ENCODE data around the gene DACT2.
"Not testable (repeated sequence)": the region's sequence is repeated elsewhere in the genome, so short reads cannot be mapped to it uniquely, and the experiment has no call there.

The DACT2 gene, protein sequence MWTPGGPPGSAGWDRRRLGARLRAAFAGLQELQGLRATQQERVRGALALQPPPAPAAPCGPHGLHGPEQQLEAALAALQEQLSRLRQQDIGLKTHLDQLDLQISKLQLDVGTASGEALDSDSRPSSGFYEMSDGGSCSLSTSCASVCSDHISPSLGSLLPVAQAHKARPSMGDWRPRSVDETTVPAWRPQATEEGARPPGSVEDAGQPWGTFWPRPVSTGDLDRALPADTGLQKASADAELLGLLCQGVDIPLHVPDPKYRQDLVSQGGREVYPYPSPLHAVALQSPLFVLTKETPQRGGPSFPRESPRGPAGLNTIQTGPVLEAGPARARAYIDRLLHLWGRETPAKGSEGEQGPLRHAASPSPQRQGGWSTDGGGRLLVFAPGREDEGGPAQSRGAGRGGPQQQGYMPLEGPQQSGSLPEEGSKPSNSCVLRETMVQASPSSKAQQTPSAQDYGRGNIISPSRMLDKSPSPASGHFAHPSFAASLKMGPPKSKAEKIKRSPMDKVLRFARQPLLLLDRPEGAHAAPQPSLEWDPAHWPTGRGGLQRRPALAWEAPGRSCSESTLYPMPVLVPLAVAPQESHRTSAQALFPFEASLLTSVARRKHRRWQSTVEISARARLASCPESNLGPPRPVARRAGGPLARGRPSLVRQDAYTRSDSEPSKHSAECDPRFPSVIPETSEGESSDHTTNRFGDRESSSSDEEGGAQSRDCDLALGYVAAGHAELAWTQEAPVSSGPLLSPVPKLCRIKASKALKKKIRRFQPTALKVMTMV

DNA sequence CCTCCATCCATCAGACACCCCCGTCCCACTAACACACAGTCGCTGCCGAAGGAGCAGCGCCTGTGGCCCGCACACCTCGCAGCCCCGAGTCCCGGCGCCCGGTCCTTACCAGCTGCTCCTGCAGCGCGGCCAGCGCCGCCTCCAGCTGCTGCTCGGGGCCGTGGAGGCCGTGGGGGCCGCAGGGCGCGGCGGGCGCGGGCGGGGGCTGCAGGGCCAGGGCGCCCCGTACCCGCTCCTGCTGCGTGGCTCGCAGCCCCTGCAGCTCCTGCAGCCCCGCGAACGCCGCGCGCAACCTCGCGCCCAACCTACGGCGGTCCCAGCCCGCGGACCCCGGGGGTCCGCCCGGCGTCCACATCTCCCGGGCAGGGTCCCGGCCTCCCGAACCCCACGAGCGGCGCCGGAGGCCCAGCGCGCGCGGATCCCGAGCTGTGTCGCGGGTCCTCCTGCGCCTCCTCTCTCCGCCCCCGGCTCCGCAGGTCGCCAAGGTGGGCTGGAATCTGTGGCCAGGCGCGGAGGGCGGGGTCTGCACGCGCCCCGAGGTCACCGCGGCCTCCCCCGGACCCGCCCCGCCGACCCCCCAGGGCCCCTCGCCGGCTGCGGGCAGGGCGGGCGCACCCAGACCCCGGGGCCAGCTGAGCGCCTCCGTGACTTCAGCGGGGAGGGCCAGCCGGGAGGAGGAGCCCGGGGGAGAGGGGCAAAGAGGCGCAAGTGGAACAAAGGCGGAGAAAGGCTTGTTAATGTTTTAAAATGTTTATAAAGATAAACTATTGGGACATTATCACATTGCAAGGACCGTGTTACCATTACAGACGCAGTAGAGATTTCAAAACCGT is at the start of gene DACT2:
Gene DACT2, minus strand, starts transcription at position 499 of the 833 bp plus-strand sequence. Its CDS starts 144 bp downstream, at position 355.
- no peak for FAIRE-seq
- no peak for DNase-seq (ENCODE audit: low spot score)

DNA sequence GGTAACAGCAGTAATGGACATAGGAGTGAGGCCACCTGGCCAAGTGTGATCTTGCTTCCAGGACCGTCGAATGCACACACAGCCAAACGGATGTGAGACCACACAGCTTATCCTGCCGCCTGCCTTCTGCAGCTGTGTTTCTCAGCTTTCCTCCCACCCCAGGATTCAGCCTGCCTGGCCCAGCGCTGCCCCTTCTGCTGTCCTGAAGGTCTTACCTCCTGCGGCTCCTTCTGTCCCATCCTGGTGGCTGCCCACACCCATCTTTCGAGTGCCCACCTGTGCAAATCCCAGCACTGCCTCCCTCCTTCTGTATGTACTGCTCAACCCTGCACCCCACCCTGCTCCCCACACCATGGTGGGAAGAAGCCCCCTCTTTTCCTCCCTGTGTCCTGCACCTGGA is 49.4 kb upstream of the DACT2 start:
- no peak for FAIRE-seq

DNA sequence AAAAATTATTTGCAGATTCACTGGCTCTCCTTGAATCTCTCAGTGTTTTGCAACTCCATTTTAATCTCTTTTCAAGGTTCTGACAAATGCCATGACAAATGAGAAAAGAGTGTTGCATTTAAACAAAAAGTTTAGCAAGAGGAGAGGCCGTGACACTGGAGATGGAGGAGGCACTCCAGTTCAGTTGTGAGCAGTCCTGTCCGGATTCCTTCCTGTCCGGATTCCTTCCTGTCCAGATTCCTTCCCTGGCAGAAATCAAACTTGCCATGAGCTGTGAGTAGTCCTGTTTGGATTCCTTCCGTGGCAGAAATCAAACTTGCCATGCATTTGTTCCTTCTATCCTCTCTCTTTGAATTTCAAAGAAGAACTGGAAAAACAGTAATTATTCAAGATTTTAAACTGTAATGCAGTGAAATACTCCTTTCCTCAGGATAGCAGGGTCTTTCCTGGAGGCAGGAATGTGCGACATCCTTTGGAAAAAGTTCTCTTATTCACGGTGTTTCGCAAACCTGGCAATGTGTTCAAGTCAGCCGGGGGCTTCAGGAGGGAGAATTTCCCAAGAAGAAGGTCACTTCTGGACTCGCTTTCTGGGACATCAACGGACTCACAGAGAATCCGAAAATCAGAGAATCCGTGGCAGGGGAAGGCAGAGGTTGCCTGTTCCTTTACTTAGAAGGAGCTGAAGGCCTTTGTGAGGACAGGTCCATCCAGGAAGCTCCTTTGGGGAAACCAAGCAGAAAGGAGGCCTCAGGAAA is 48.7 kb upstream of the DACT2 start:
- DNase-seq (ENCODE audit: low spot score) (no peak), FAIRE-seq (no peak)

More for the DNA sequence above, 49.4 kb upstream of the DACT2 start:
- no peak for DNase-seq (ENCODE audit: low spot score)

DNA sequence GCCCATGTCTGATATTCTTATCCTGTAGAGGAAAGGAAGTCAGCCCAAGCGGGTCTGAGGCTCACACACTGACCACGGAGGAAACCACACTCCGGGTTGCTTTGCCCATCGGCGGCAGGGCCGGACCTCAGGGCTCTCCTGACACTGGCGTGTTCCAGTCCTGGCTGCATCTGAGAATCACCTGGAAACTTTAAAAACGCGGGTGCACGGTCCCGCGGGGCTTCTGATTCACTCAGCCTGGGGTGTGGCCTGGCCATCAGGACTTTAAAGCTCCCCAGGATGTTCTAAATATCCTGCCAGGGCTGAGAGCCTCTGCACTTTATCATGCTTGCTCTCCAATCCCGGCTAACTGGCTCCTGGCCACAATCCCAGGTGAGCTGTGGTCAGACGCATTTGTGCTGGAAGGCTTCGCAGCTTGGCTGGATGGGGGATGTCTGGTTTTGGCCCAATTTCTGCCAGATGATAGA is 47.7 kb upstream of the DACT2 start:
- DNase-seq (ENCODE audit: low spot score) (peak; percentile 62), FAIRE-seq (no peak)

DNA sequence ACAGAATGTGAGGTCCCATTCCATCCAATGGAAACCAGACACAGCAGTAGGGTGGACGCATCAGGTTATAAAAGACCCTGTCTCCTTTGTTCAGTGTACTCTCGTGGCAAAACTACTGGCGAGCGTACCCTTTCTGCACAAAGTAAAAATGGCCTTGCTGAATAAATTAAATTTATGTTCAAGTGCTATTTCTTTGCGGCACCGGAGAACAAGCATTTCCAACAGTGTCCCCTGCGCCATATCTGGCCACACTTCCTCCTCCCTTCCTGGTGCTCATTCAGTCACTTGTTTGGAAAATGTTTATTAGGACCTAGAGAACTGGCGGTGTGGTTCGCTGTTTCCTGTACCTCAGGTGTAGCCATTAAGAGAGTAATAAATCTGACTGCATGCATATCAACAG is 46.9 kb upstream of the DACT2 start:
- DNase-seq (ENCODE audit: low spot score): no peak
- no peak for FAIRE-seq

DNA sequence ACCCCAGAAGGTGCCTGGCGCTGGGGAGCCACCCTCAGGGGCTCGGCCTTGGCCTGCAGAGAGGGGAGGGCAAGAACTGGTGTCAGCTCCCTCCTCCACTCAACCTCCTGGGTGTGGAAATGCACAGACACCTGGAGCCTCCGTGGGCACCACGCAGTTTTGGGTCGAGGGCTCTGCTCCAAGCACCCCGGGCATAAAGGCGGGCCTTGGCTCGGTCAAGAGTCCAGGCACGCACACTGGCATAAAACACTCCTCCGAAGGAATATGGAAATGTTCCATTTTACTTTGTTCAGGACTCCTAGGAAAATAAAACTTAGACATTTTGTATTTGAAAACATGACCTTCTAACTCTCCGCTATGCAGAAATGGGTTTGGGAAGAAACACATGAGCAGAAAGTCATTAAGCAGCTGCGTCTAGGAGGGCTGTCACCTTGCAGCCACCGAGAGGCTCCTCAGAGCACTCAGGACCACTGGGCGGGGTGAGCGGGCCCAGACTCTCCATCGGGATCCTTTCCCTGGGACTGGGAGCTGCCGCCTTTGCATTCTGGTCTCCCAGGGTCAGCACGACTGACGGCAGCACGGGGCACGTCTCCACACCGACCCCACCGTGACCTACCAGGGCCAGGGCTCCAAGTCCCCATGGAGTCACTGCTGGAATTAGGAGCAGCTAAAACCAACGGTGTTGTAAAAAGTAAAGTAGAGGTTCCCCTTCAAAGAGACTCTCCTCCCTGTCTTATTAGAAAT is 46.0 kb upstream of the DACT2 start:
- DNase-seq (ENCODE audit: low spot score): no peak
- FAIRE-seq: no peak

DNA sequence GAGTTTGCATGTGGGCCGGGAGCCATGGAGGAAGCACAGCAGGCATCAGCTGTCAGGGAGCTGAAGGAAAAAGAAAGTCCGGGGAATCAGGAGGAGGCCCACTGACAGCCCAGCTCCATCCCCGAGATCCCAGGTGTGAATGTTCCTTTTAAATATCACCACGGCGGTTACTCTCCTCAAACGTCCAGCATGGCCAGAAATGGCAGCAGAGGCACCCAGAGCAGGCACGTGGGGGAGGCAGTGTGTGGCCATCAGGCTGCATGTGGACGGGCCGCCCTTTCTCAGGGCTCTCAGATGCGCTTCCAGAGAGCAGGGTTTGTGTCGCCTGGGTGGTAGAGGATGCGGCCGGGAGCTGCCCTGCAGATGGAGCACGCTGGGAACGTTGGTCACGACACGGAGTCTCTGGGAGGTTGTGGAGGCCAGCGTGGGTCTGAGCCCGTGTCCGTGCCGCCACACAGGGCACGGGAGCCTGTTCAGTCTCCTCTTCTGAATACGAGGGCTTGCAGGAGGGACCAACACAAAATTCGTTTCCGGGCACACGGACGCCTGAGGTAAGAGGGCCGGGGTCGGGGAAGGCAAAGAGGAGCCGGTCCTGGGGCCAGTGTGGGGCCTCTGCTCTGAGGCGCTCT is 45.3 kb upstream of the DACT2 start:
- FAIRE-seq (no peak), DNase-seq (ENCODE audit: low spot score) (no peak)

DNA sequence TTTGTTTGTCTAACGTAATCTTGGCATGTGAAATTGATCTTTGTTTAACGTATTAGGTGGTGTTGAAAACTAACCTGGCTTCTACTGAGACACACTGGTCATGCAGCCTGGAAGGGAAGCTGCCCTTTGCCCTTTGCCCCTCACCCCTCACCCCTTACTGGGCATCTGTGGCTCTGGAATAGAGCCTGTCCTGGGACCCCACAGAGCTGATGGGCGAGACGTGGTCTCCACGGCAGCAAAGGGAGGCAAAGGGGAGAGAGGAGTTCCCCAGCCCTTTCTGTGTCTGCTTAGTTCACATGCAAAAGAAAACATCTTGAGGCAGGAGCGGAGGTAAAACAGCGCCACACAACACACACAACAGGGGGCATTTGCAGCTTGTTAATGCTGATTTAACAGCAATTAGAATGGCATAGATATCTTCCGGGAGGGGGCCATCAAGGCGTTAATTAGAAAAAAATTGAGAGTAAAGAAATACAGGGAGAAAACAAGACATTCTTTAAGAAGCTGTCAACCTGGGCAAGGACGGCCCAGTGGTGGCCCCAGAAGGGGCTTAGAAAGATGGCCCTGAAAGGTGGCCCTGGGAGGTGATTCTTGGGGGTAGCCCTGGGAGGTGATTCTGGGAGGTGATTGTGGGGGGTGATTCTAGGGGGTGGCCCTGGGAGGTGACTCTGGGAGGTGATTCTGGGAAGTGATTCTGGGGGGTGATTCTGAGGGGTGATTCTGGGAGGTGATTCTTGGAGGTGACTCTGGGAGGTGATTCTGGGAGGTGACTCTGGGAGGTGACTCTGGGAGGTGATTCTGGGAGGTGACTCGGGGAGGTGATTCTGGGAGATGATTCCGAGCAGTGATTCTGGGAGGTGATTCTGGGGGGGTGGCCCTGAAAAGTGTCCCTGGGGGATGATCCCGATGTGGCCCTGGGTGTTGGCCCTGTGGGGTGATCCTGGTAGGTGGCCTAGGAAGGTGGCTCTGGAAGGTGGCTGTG is 44.5 kb upstream of the DACT2 start:
- DNase-seq (ENCODE audit: low spot score) (no peak), FAIRE-seq (no peak)

DNA sequence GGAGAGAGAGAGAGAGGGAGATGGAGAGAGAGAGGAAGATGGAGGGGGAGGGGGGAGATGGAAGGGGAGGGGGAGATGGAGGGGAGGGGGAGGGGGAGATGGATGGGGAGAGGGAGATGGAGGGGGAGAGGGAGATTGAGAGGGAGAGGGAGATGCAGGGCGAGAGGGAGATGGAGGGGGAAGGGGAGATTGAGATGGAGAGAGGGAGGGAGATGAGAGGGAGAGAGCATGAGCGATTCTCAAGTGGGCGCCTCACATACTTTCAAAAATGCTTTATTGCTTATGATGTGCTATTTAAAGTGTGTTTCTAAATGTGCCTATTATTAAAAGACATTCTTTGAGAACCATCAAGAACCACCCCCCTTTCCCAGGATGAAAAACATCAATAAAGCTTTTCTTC is 43.7 kb upstream of the DACT2 start:
- no peak for FAIRE-seq
- DNase-seq (ENCODE audit: low spot score): no peak

DNA sequence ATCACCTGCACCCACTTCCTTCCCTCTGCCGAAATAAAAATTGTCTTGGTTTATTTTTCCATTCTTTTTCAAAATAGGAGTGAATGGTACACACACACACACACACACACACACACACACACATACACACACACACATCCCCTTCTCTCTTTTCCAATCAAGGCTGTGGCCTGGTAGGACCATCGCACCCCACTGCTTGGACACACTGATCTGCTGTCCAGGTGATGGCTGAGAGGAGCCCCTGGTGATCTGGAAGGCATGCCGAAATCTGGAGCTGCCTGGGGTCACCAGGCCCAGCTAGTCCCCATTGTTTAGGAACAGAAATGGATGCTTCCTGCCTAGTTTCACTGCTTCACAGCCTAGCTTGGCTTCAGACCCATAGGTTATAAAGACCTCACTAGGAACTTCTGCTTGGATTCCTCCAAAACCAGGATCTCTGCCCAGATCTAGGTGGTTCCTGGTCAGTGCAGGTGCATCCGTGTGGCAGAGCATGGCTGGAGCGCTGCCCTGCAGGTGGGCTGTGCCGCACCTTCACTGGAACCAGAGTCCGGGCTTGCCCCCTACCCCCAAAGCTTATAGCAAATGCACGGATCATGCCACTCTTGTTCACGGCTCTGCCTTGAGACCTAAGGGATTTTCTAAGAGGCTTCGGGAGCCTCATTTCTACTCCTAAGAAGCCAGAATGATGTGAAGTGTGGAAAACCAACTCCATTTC is 42.9 kb upstream of the DACT2 start:
- DNase-seq (ENCODE audit: low spot score) (no peak), FAIRE-seq (no peak)

DNA sequence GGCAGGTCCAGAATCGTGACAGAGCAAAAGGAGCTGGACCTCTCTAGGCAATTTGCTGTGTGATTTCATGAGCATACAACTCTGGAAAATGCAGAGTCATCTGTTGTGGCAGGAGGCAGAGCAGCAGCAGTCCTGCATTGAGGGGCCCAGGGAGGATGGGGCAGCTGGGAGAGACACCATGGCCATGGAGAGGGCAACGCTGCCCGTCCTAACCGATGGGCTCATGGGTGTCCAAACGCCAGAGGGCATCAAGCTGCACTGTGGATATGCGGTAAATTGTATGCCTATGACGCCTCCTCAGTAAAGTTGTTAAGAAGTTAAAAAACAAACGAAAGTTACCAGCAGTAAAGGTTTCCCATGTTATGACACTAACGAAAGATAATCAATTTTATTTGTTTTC is 42.2 kb upstream of the DACT2 start:
- FAIRE-seq: no peak
- DNase-seq (ENCODE audit: low spot score): no peak

DNA sequence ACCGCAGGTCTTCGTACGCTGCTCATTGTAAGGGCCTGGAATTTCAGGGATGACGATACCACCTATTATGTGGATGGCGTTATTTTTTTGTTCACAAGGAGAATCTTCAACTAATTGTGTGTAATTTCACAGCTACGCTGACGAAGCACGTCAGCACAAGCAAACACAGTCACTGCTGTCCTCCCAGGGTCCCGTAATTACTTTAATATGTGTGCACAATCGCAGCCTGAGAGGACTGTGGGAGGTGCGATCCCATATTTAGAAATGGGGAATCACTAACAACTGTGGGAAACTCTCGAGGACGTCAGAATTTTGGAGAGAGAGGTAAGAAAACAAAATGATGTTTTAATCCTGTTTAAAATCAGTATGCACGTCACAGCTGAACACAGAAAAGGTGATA is 40.2 kb upstream of the DACT2 start:
- FAIRE-seq (no peak), DNase-seq (ENCODE audit: low spot score) (no peak)

DNA sequence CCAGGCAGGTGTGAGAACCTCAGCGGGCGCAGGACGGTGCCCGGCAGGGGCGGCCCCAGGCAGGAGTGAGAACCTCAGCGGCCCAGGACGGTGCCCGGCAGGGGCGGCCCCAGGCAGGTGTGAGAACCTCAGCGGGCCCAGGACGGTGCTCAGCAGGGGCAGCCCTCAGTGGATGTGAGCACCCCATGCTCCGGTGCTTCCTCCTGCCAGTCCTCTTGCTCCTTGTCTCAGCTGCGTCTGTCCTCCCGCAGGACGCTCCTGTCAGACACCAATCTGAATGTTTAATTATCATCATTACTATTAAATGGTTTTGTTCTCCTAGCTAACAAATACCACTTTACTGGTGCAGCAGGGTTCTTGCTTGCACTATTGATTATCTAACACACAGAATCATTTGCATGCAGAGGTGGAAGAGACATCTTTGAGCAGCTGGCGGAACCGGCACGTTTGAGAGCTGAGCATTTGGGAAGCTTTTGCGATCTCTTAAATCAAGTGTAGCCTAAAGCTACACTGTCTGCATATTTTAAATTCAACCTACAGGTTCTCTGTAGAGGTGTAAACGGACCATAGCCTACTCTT is 39.4 kb upstream of the DACT2 start:
- DNase-seq (ENCODE audit: low spot score) (no peak), FAIRE-seq (no peak)

DNA sequence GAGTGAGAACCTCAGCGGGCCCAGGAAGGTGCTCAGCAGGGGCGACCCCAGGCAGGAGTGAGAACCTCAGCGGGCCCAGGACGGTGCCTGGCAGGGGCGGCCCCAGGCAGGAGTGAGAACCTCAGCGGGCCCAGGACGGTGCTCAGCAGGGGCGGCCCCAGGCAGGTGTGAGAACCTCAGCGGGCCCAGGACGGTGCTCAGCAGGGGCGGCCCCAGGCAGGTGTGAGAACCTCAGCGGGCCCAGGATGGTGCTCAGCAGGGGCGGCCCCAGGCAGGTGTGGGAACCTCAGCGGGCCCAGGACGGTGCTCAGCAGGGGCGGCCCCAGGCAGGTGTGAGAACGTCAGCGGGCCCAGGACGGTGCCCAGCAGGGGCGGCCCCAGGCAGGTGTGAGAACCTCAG is 37.3 kb upstream of the DACT2 start:
- FAIRE-seq: not testable (repeated sequence)

DNA sequence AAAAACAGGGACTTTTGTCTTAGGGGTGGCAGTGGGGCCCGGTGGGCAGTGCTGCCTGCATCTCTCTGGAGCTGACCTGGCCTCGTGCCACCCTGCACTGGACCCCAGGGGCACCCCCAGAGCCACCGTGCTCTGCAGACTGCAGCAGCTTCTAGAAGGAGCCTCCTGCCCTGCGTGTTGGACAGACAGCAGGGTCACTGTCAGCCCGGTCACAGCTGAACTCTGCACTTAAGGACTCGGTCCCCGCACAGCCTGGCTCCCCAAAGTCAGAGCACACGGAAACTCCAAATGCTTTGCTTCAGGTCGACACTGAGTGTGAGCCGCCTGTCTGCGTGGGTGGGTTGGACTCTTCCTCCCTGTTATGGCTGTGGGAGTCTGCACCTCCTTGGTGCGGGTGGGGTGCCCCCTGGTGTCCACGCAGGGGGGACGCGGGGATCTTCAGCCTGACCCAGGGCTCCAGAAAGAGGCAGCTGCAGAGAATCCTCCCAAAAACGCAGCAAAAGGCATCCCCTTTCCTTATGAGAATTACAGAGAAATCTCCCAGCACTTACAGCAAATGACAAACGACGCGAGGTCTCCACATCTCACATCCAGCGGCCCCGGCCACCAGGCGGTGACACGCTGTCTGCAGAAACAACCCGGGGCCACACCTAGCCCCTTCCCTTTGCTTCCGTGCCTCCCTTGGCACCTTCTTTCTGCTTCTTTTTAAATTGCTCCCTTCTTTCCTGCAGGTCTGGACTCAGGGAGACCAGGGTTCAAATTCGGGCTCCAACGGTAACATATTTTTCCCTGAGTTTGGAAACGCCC is 36.3 kb upstream of the DACT2 start:
- FAIRE-seq (no peak), DNase-seq (ENCODE audit: low spot score) (peak; percentile 75)

More for the DNA sequence above, 37.3 kb upstream of the DACT2 start:
- not testable (repeated sequence) for DNase-seq (ENCODE audit: low spot score)

DNA sequence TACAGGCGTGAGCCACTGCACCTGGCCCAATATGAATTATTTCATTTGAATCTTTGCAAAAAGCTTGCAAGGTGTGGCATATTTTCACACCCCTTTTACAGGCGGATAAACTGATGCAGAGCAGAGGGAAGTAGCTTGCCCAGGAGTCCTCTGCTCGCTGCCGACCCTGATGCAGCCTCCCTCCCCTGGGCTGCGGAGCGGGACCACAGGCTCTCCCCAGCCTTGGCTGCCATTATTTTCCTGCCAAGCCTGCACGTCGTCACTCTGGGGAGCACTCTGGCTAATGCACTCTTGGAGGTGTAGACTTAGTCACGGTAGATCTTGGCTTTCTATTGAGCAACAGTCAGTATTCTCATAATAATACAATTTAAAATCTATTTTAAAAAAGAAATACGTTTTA is 34.8 kb upstream of the DACT2 start:
- DNase-seq (ENCODE audit: low spot score) (no peak), FAIRE-seq (no peak)

DNA sequence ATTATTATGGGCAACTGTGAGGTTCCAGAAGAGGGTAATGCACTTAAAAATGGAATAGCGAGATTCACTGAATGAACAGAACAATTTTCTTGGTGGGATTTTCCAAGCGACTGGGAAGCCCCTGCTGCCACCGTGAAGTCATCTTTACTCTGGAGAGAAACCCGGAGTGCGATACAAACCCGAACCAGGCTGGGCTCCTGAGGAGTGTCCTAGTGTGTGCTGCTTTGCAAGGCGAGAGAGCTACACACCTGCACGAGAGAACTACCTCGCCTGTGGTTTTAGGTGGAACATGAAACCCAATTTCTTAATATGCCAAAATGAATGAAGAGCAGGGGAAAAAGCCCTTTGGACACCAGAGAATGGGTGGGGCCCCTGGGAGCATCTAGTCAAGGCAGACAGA is 33.5 kb upstream of the DACT2 start:
- no peak for DNase-seq (ENCODE audit: low spot score)
- no peak for FAIRE-seq

Data from urothelium cell line (cell line).